ENCODE results near the gene ZNF41. TPM values are rescaled to one million over a fixed set of nuclear protein-coding genes. Genes with fewer than 3 reads are reported as not detected.

The ZNF41 gene
- total RNA-seq, 3 donors from 2014 or later, result 10.0 to 13.2 (median 12.5) TPM

Other genes starting within 250 kb of the ZNF41 start
- gene ZNF157, start 112.6 kb downstream of the ZNF41 start, total RNA-seq, result under 1 TPM; 0.40 to 0.78 (median 0.73) TPM
- gene ARAF, start 78.0 kb upstream of the ZNF41 start, total RNA-seq, result 100 to 1,000 TPM in 1 of 3 donors, 10 to 100 TPM in 2; 93.0 to 103 (median 97.3) TPM
- 10 to 100 TPM; 10.4 to 32.1 (median 15.9) TPM for gene TIMP1, start 99.2 kb upstream of the ZNF41 start, total RNA-seq
- under 1 TPM; 0.23 to 0.43 (median 0.24) TPM for gene SYN1, start 136.6 kb upstream of the ZNF41 start, total RNA-seq
- gene CFP, start 146.7 kb upstream of the ZNF41 start, total RNA-seq, result 1 to 10 TPM; 1.2 to 1.8 (median 1.6) TPM
- gene ELK1, start 167.3 kb upstream of the ZNF41 start, total RNA-seq, result 10 to 100 TPM; 70.3 to 79.6 (median 76.2) TPM
- 100 to 1,000 TPM; 168 to 175 (median 168) TPM for gene UXT, start 176.0 kb upstream of the ZNF41 start, total RNA-seq

Data from activated T-cell treated with anti-CD3 and anti-CD28 coated beads, Interleukin-2, amount 50 U/mL, for 4 hours (primary cell).